Measurements from ENCODE around the gene ADAMTS17. TPM values are rescaled to one million over a fixed set of nuclear protein-coding genes. Genes with fewer than 3 reads are reported as not detected.

Gene ADAMTS17
- total RNA-seq, 1 experiment from 2014 or later, result 1.8 TPM

- no peak for TF ChIP-seq ZBTB21 (CRISPR knock-in tag; IDR thresholded peaks at IDR 0.05; ENCODE audit: borderline replicate concordance)
- TF ChIP-seq TEAD1 (CRISPR knock-in tag; IDR thresholded peaks at IDR 0.05), result no peak
Observed at GRCh38 chr15:100134089-100134583, 207.6 kb downstream of the ADAMTS17 start (continued).

GRCh38 chr15:100133001-100133400 lies 208.8 kb downstream of the ADAMTS17 start:
- ATAC-seq (peak; percentile 87), DNase-seq (ENCODE audit: low spot score) (peak; percentile 46)
- POLR2A ChIA-PET, result no interaction called here
- no peaks in the 10 kb centered on the region for H3K4me1 Mint-ChIP-seq
- H3K36me3 Mint-ChIP-seq, result no peaks in the 10 kb centered on the region
- H3K4me3 Mint-ChIP-seq, result no peak overlapping the region
- CTCF ChIA-PET, result interaction anchor here (0.6 to 2.4 kb wide), 8 partner anchors 25 to 217 kb away, joined by 3 to 22 read pairs (median 3); no protein-coding TSS in a partner anchor
- no peak overlapping the region for H3K27ac Mint-ChIP-seq
- no peak for TF ChIP-seq RORB (CRISPR knock-in tag; IDR thresholded peaks at IDR 0.05)
- TF ChIP-seq ZBTB21 (CRISPR knock-in tag; IDR thresholded peaks at IDR 0.05; ENCODE audit: borderline replicate concordance), result no peak
- H3K27me3 Mint-ChIP-seq (ENCODE audit: low read depth), result no peaks in the 10 kb centered on the region
- peaks cover 5% of the 10 kb centered on the region for H3K9me3 Mint-ChIP-seq

- POLR2A ChIA-PET, result no interaction called here
- CTCF ChIA-PET, result interaction anchor here (0.6 to 2.4 kb wide), 9 partner anchors 26 to 218 kb away, joined by 3 to 22 read pairs (median 3); no protein-coding TSS in a partner anchor
- Mint-ChIP-seq H3K27me3 (ENCODE audit: low read depth) (no peaks in the 10 kb centered on the region), H3K4me3 (no peak overlapping the region), H3K27ac (no peak overlapping the region), H3K4me1 (no peaks in the 10 kb centered on the region), H3K9me3 (peaks cover 5% of the 10 kb centered on the region), H3K36me3 (no peaks in the 10 kb centered on the region)
- DNase-seq (ENCODE audit: low spot score), result no peak
- TF ChIP-seq JUN (CRISPR knock-in tag; IDR thresholded peaks at IDR 0.05) (no peak), ZNF219 (CRISPR knock-in tag; IDR thresholded peaks at IDR 0.05; ENCODE audit: borderline replicate concordance) (no peak), NFATC4 (CRISPR knock-in tag; IDR thresholded peaks at IDR 0.05) (no peak), E2F4 (CRISPR knock-in tag; IDR thresholded peaks at IDR 0.05; ENCODE audit: borderline replicate concordance, low read depth) (no peak), IRF1 (CRISPR knock-in tag; IDR thresholded peaks at IDR 0.05) (no peak), ZNF281 (CRISPR knock-in tag; IDR thresholded peaks at IDR 0.05) (no peak)
- no peak for ATAC-seq
Observed at GRCh38 chr15:100132309-100132708, 209.5 kb downstream of the ADAMTS17 start.

GRCh38 chr15:100131321-100132224 lies 210.2 kb downstream of the ADAMTS17 start:
- peak; percentile 36 for DNase-seq (ENCODE audit: low spot score)
- peaks cover 5% of the 10 kb centered on the region for H3K9me3 Mint-ChIP-seq
- no peaks in the 10 kb centered on the region for H3K27me3 Mint-ChIP-seq (ENCODE audit: low read depth)
- H3K4me3 Mint-ChIP-seq, result no peak overlapping the region
- POLR2A ChIA-PET, result no interaction called here
- H3K36me3 Mint-ChIP-seq, result no peaks in the 10 kb centered on the region
- TF ChIP-seq TEAD4 (CRISPR knock-in tag; IDR thresholded peaks at IDR 0.05), result no peak
- peak; percentile 59 for TF ChIP-seq GABPB1 (CRISPR knock-in tag; IDR thresholded peaks at IDR 0.05)
- 0 out of 2 replicates have a peak, but pooled peaks have one; percentile 19 for TF ChIP-seq MAX (CRISPR knock-in tag; IDR thresholded peaks at IDR 0.05)
- TF ChIP-seq OVOL2 (CRISPR knock-in tag; IDR thresholded peaks at IDR 0.05; ENCODE audit: borderline replicate concordance), result no peak
- TF ChIP-seq USF1 (CRISPR knock-in tag; IDR thresholded peaks at IDR 0.05), result no peak
- TF ChIP-seq ZNF671 (CRISPR knock-in tag; IDR thresholded peaks at IDR 0.05), result no peak
- TF ChIP-seq MLX (CRISPR knock-in tag; IDR thresholded peaks at IDR 0.05), result no peak
- no peak for TF ChIP-seq PRDM15 (CRISPR knock-in tag; IDR thresholded peaks at IDR 0.05)
- peak; percentile 73 for ATAC-seq
- no peaks in the 10 kb centered on the region for H3K4me1 Mint-ChIP-seq
- CTCF ChIA-PET, result interaction anchor here (0.6 to 2.4 kb wide), 6 partner anchors 148 to 442 kb away, joined by 3 to 22 read pairs (median 3); no protein-coding TSS in a partner anchor
- H3K27ac Mint-ChIP-seq, result no peak overlapping the region
